GM23338 (cell line): ENCODE data around the gene LONP1. TPM values are rescaled to one million over a fixed set of nuclear protein-coding genes. Genes with fewer than 3 reads are reported as not detected.

Experiments
- ATAC-seq: fragments of 200-7000 bp; cut with Tn5 transposase; 3 replicates; pipeline ENCODE4 v1.9.1; 2020
- DNase-seq: peaks from one replicate; pipeline ENCODE4 v3.0.0-alpha.2; 2015; ENCODE audit warnings: low spot score
- H2AFZ ChIP-seq: fragments of 200-600 bp; sonication (generic); 2 replicates; pipeline ENCODE4 v1.8.0; 2016; ENCODE audit warnings: antibody characterized with exemption, mild to moderate bottlenecking, moderate library complexity
- H3F3A ChIP-seq: fragments of 200-600 bp; sonication (generic); replicated peaks from 2 replicates; pipeline ENCODE4 v1.8.0; 2017; ENCODE audit warnings: antibody characterized with exemption, mixed run types, low read depth
- H3K27ac ChIP-seq: fragments of 200-600 bp; sonication (generic); 2 replicates; pipeline ENCODE4 v1.6.1; 2016; ENCODE audit warnings: low read depth
- H3K27me3 ChIP-seq: fragments of 200-600 bp; sonication (generic); 2 replicates; pipeline ENCODE4 v1.8.0; 2016; ENCODE audit warnings: mild to moderate bottlenecking, mixed run types, moderate library complexity; ENCODE audit not compliant: insufficient read depth
- H3K36me3 ChIP-seq: fragments of 200-600 bp; sonication (generic); 2 replicates; pipeline ENCODE4 v1.8.0; 2016; ENCODE audit warnings: mild to moderate bottlenecking; ENCODE audit not compliant: insufficient read depth
- H3K4me1 ChIP-seq: fragments of 200-600 bp; sonication (generic); 2 replicates; pipeline ENCODE4 v1.8.0; 2016; ENCODE audit warnings: mild to moderate bottlenecking, moderate library complexity; ENCODE audit not compliant: insufficient read depth
- H3K4me2 ChIP-seq: fragments of 200-600 bp; sonication (generic); 2 replicates; pipeline ENCODE4 v1.7.1; 2017; ENCODE audit warnings: mixed run types
- H3K4me3 ChIP-seq: fragments of 200-600 bp; sonication (generic); 2 replicates; pipeline ENCODE4 v1.6.1; 2016; ENCODE audit warnings: mixed run types
- H3K79me2 ChIP-seq: fragments of 200-600 bp; sonication (generic); replicated peaks from 2 replicates; pipeline ENCODE4 v1.8.0; 2017; ENCODE audit warnings: mild to moderate bottlenecking; ENCODE audit not compliant: insufficient read depth
- H3K9me2 ChIP-seq: fragments of 200-600 bp; sonication (generic); 2 replicates; pipeline ENCODE4 v1.8.0; 2017; ENCODE audit not compliant: insufficient read depth
- H4K20me1 ChIP-seq: fragments of 200-600 bp; sonication (generic); replicated peaks from 2 replicates; pipeline ENCODE4 v1.8.0; 2017; ENCODE audit warnings: mild to moderate bottlenecking; ENCODE audit not compliant: insufficient read depth
- H3K27ac Mint-ChIP-seq: 2 replicates; pipeline ENCODE4 v1.8.0; 2020; ENCODE audit warnings: inconsistent platforms, mild to moderate bottlenecking, moderate library complexity, mixed read lengths
- H3K27me3 Mint-ChIP-seq: 3 replicates; pipeline ENCODE4 v1.8.0; 2022; ENCODE audit warnings: low read depth, mild to moderate bottlenecking, moderate library complexity, mixed read lengths, inconsistent platforms; ENCODE audit not compliant: insufficient read depth, poor library complexity
- H3K36me3 Mint-ChIP-seq: 3 replicates; pipeline ENCODE4 v1.8.0; 2021; ENCODE audit warnings: low read depth, mild to moderate bottlenecking, inconsistent platforms, moderate library complexity, mixed read lengths
- H3K4me1 Mint-ChIP-seq: 3 replicates; pipeline ENCODE4 v1.8.0; 2020; ENCODE audit warnings: mild to moderate bottlenecking, inconsistent platforms, mixed read lengths
- H3K4me3 Mint-ChIP-seq: 3 replicates; pipeline ENCODE4 v1.8.0; 2021; ENCODE audit warnings: moderate library complexity, mild to moderate bottlenecking, inconsistent platforms, mixed read lengths
- H3K9me3 Mint-ChIP-seq: 3 replicates; pipeline ENCODE4 v1.8.0; 2020; ENCODE audit warnings: moderate library complexity, mild to moderate bottlenecking, inconsistent platforms, mixed read lengths
- CREB1 ChIP-seq: fragments of 250-450 bp; sonication (Bioruptor Pico); IDR thresholded peaks from 2 replicates; pipeline ENCODE4 v1.5.0; 2020; ENCODE audit warnings: low read depth, mild to moderate bottlenecking, moderate library complexity
- EZH2 ChIP-seq: fragments of 200-600 bp; sonication (generic); IDR thresholded peaks from one replicate; pipeline ENCODE4 v1.8.0; 2017; ENCODE audit warnings: antibody characterized with exemption, mild to moderate bottlenecking, low read depth; ENCODE audit not compliant: unreplicated experiment
- EZH2phosphoT487 ChIP-seq: fragments of 200-600 bp; sonication (generic); IDR thresholded peaks from one replicate; pipeline ENCODE4 v1.8.1; 2018; ENCODE audit warnings: antibody characterized with exemption; ENCODE audit not compliant: unreplicated experiment
- JUNB ChIP-seq: IDR thresholded peaks from one replicate; pipeline ENCODE4 v1.6.1; 2016; ENCODE audit warnings: antibody characterized with exemption; ENCODE audit not compliant: unreplicated experiment
- NANOG ChIP-seq: IDR thresholded peaks from 2 replicates; pipeline ENCODE4 v1.6.1; 2016; ENCODE audit warnings: antibody characterized with exemption, borderline replicate concordance
- POLR2AphosphoS5 ChIP-seq: IDR thresholded peaks from 2 replicates; pipeline ENCODE4 v1.6.1; 2016; ENCODE audit warnings: antibody characterized with exemption, low read depth
- STAT1 ChIP-seq: IDR thresholded peaks from one replicate; pipeline ENCODE4 v1.6.1; 2016; ENCODE audit warnings: antibody characterized with exemption; ENCODE audit not compliant: unreplicated experiment
- ZNF114 ChIP-seq: fragments of 250-450 bp; sonication (Bioruptor Pico); IDR thresholded peaks from 2 replicates; pipeline ENCODE4 v1.5.0; 2020; ENCODE audit warnings: mild to moderate bottlenecking, moderate library complexity
- ZNF331 ChIP-seq: fragments of 250-450 bp; sonication (Bioruptor Pico); IDR thresholded peaks from 2 replicates; pipeline ENCODE4 v1.5.0; 2020; ENCODE audit warnings: low read depth, mild to moderate bottlenecking, moderate library complexity
- polyA plus RNA-seq: library from polyadenylated mRNA; unstranded; fragments of >200 nt; fragmentation: Nextera tagmentation; extraction: Ambion mirVana; gene quantifications from 2 replicates; pipeline ENCODE4 v1.2.1, GENCODE V29; 2016
- total RNA-seq: library from RNA; depleted of rRNA; stranded (reverse); fragments of >200 nt; shearing (Covaris generic); gene quantifications from 2 replicates; pipeline ENCODE4 v1.2.3, GENCODE V29; 2014
- TF ChIP-seq, protein P1 (sequence below): IDR thresholded peaks from one replicate; pipeline ENCODE4 v1.6.1; 2018; ENCODE audit warnings: antibody characterized with exemption; ENCODE audit not compliant: unreplicated experiment
- TF ChIP-seq, protein P2 (sequence below): fragments of 250-450 bp; sonication (Bioruptor Pico); IDR thresholded peaks from 2 replicates; pipeline ENCODE4 v1.5.0; 2020; ENCODE audit warnings: mild to moderate bottlenecking, moderate library complexity
- TF ChIP-seq, protein P3 (sequence below): IDR thresholded peaks from 2 replicates; pipeline ENCODE4 v1.6.1; 2016; ENCODE audit warnings: antibody characterized with exemption
- TF ChIP-seq, protein P4 (sequence below), 2 experiments: fragments of 200-600 bp in 1 of 2; sonication (generic) in 1 of 2; conservative IDR thresholded peaks; 2 replicates each; pipeline versions ENCODE4 v1.5.1 to v1.6.1; 2016 to 2017; ENCODE audit warnings: antibody characterized with exemption in 2 of 2, low read depth in 2 of 2, mild to moderate bottlenecking in 2 of 2, moderate library complexity in 1 of 2

The LONP1 gene
- total and polyA plus RNA-seq, 2 experiments from 2014 or later, result 68.6 to 137 TPM

DNA sequence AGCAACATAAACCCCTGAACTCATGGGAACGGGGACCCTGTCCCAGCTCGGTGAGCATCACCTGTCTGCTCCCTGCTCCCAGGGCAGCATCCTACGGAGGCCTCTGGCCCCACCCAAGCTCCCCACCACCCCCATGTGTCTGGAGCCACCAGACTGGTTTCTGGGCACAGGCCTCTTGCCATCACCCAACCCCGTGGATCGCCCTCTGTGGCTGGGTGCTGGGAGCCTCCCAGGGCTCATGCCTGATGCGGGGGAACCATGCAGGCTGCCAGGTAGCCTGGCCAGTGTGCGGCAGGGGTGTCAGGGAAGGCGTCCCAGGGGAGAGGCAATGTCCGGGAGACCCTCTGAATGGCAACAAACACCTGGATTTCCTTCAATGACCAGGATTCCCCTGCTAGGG is 42.4 kb downstream of the LONP1 start:
- Histone ChIP-seq H3K27me3 (no peaks in the 10 kb centered on the region), H4K20me1 (no peaks in the 10 kb centered on the region; the same call in none of the 2 replicates), H3F3A (0 out of 2 replicates have a peak, but pooled peaks cover 4% of the 10 kb centered on the region), H3K27ac (no peak overlapping the region), H3K4me1 (no peaks in the 10 kb centered on the region; the same call in 1 of the 2 replicates), H3K4me2 (no peak overlapping the region), H3K9me2 (peaks cover 7% of the 10 kb centered on the region), H3K4me3 (no peak overlapping the region), H2AFZ (no peak overlapping the region), H3K36me3 (no peaks in the 10 kb centered on the region), H3K79me2 (no peaks in the 10 kb centered on the region)
- Mint-ChIP-seq H3K27me3 (peaks cover 36% of the 10 kb centered on the region), H3K9me3 (no peaks in the 10 kb centered on the region), H3K36me3 (peaks cover 12% of the 10 kb centered on the region), H3K4me3 (no peak overlapping the region), H3K4me1 (peaks cover 17% of the 10 kb centered on the region), H3K27ac (no peak overlapping the region)
- DNase-seq (no peak), ATAC-seq (no peak)
- TF ChIP-seq CREB1 (CRISPR knock-in tag) (no peak), STAT1 (no peak), ZNF331 (CRISPR knock-in tag) (no peak), NANOG (no peak), EZH2phosphoT487 (no peak), JUNB (no peak), POLR2AphosphoS5 (no peak), ZNF114 (CRISPR knock-in tag) (no peak), EZH2 (no peak)
- TF ChIP-seq, protein P1, sequence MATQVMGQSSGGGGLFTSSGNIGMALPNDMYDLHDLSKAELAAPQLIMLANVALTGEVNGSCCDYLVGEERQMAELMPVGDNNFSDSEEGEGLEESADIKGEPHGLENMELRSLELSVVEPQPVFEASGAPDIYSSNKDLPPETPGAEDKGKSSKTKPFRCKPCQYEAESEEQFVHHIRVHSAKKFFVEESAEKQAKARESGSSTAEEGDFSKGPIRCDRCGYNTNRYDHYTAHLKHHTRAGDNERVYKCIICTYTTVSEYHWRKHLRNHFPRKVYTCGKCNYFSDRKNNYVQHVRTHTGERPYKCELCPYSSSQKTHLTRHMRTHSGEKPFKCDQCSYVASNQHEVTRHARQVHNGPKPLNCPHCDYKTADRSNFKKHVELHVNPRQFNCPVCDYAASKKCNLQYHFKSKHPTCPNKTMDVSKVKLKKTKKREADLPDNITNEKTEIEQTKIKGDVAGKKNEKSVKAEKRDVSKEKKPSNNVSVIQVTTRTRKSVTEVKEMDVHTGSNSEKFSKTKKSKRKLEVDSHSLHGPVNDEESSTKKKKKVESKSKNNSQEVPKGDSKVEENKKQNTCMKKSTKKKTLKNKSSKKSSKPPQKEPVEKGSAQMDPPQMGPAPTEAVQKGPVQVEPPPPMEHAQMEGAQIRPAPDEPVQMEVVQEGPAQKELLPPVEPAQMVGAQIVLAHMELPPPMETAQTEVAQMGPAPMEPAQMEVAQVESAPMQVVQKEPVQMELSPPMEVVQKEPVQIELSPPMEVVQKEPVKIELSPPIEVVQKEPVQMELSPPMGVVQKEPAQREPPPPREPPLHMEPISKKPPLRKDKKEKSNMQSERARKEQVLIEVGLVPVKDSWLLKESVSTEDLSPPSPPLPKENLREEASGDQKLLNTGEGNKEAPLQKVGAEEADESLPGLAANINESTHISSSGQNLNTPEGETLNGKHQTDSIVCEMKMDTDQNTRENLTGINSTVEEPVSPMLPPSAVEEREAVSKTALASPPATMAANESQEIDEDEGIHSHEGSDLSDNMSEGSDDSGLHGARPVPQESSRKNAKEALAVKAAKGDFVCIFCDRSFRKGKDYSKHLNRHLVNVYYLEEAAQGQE, result no peak
- TF ChIP-seq, protein P2, sequence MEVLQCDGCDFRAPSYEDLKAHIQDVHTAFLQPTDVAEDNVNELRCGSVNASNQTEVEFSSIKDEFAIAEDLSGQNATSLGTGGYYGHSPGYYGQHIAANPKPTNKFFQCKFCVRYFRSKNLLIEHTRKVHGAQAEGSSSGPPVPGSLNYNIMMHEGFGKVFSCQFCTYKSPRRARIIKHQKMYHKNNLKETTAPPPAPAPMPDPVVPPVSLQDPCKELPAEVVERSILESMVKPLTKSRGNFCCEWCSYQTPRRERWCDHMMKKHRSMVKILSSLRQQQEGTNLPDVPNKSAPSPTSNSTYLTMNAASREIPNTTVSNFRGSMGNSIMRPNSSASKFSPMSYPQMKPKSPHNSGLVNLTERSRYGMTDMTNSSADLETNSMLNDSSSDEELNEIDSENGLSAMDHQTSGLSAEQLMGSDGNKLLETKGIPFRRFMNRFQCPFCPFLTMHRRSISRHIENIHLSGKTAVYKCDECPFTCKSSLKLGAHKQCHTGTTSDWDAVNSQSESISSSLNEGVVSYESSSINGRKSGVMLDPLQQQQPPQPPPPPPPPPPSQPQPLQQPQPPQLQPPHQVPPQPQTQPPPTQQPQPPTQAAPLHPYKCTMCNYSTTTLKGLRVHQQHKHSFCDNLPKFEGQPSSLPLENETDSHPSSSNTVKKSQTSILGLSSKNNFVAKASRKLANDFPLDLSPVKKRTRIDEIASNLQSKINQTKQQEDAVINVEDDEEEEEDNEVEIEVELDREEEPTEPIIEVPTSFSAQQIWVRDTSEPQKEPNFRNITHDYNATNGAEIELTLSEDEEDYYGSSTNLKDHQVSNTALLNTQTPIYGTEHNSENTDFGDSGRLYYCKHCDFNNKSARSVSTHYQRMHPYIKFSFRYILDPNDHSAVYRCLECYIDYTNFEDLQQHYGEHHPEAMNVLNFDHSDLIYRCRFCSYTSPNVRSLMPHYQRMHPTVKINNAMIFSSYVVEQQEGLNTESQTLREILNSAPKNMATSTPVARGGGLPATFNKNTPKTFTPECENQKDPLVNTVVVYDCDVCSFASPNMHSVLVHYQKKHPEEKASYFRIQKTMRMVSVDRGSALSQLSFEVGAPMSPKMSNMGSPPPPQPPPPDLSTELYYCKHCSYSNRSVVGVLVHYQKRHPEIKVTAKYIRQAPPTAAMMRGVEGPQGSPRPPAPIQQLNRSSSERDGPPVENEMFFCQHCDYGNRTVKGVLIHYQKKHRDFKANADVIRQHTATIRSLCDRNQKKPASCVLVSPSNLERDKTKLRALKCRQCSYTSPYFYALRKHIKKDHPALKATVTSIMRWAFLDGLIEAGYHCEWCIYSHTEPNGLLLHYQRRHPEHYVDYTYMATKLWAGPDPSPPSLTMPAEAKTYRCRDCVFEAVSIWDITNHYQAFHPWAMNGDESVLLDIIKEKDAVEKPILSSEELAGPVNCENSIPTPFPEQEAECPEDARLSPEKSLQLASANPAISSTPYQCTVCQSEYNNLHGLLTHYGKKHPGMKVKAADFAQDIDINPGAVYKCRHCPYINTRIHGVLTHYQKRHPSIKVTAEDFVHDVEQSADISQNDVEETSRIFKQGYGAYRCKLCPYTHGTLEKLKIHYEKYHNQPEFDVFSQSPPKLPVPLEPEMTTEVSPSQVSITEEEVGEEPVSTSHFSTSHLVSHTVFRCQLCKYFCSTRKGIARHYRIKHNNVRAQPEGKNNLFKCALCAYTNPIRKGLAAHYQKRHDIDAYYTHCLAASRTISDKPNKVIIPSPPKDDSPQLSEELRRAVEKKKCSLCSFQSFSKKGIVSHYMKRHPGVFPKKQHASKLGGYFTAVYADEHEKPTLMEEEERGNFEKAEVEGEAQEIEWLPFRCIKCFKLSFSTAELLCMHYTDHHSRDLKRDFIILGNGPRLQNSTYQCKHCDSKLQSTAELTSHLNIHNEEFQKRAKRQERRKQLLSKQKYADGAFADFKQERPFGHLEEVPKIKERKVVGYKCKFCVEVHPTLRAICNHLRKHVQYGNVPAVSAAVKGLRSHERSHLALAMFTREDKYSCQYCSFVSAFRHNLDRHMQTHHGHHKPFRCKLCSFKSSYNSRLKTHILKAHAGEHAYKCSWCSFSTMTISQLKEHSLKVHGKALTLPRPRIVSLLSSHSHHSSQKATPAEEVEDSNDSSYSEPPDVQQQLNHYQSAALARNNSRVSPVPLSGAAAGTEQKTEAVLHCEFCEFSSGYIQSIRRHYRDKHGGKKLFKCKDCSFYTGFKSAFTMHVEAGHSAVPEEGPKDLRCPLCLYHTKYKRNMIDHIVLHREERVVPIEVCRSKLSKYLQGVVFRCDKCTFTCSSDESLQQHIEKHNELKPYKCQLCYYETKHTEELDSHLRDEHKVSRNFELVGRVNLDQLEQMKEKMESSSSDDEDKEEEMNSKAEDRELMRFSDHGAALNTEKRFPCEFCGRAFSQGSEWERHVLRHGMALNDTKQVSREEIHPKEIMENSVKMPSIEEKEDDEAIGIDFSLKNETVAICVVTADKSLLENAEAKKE, result no peak
- TF ChIP-seq, protein P3, sequence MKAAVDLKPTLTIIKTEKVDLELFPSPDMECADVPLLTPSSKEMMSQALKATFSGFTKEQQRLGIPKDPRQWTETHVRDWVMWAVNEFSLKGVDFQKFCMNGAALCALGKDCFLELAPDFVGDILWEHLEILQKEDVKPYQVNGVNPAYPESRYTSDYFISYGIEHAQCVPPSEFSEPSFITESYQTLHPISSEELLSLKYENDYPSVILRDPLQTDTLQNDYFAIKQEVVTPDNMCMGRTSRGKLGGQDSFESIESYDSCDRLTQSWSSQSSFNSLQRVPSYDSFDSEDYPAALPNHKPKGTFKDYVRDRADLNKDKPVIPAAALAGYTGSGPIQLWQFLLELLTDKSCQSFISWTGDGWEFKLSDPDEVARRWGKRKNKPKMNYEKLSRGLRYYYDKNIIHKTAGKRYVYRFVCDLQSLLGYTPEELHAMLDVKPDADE, result no peak
- TF ChIP-seq, protein P4, sequence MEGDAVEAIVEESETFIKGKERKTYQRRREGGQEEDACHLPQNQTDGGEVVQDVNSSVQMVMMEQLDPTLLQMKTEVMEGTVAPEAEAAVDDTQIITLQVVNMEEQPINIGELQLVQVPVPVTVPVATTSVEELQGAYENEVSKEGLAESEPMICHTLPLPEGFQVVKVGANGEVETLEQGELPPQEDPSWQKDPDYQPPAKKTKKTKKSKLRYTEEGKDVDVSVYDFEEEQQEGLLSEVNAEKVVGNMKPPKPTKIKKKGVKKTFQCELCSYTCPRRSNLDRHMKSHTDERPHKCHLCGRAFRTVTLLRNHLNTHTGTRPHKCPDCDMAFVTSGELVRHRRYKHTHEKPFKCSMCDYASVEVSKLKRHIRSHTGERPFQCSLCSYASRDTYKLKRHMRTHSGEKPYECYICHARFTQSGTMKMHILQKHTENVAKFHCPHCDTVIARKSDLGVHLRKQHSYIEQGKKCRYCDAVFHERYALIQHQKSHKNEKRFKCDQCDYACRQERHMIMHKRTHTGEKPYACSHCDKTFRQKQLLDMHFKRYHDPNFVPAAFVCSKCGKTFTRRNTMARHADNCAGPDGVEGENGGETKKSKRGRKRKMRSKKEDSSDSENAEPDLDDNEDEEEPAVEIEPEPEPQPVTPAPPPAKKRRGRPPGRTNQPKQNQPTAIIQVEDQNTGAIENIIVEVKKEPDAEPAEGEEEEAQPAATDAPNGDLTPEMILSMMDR (conservative IDR thresholded peaks at IDR 0.05; ENCODE audit: low read depth in 2 of 2), result no peak
